GM18873 (cell line): Measurements from ENCODE around the gene SND1.
A peak's percentile ranks its signal among the peaks of the same experiment; 100 is the strongest.

Source experiments
- ATAC-seq: cut with Tn5 transposase; IDR thresholded peaks from one replicate; pipeline ENCODE4 v1.9.1; 2021; ENCODE audit warnings: mild to moderate bottlenecking, moderate library complexity, moderate number of reproducible peaks; ENCODE audit not compliant: unreplicated experiment, low FRiP score

The SND1 gene

DNA sequence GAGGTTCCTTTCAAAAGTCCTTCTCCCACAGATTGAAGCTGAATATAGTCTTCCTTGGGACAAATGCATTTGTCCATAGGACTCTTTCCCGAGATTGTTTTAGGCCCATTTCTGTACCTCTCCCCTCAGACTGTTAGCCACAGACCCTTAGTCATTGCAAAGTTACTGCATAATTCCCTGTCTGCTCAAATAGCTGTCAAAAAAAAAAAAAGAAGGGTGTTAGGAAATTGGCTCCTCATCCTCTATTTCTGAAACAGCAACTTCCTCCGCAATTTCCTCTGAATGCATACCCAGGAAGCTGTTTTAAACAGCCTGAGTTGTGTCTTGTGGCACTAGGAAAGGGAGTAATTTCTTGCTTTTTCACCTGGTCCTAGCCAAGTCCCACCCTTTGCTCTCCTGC, 373.8 kb downstream of the SND1 start:
- no peak for ATAC-seq

- ATAC-seq, result no peak
Observed at GRCh38 chr7:128026551-128026950, 374.6 kb downstream of the SND1 start.

GRCh38 chr7:128027485-128027980, 375.5 kb downstream of the SND1 start:
- ATAC-seq, result no peak

DNA sequence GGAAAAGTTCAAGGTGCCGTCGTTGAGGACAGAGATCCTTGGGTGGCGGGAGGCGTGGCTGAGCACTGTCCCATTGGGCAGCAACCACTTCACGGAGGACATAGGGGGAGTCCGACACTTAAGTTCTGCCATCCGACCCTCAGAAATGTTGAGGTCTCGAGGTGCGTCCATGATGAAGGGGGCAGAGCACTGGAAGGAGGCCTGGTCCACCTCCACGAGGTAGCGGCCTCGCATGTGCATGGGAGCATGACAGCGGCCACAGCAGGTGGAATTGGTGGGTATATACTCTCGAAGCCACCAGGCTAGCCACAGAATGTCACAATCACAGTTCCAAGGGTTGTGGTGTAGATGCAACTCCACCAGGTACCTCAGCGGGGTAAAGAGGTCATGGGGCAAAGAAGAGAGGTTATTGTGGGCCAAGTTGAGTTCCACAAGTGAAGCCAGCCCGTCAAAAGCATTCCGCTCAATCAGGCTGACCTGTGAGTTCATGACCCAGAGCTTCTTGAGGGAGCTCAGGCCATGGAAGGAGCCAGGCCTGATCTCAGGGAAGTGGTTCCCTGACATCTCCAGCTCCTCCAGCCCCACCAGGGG, 377.5 kb downstream of the SND1 start:
- ATAC-seq, result no peak

DNA sequence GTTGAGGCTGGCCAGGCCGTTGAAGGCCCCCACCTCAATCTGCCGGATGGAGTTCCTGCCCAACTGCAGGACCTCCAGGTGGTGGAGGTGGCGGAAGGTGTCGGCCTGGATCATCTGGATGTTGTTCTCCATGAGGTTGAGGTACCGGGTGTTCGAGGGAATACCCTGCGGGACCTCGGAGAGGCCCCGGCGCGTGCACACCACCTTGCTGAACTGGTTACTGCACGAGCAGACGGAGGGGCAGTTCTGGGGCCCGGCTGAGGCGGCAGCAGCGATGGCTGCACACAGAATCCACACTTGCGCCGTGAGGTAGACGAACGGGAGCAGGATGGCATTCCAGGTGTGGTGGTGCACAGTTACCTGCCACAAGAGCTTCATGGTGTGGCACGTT, 378.3 kb downstream of the SND1 start:
- ATAC-seq, result no peak

DNA sequence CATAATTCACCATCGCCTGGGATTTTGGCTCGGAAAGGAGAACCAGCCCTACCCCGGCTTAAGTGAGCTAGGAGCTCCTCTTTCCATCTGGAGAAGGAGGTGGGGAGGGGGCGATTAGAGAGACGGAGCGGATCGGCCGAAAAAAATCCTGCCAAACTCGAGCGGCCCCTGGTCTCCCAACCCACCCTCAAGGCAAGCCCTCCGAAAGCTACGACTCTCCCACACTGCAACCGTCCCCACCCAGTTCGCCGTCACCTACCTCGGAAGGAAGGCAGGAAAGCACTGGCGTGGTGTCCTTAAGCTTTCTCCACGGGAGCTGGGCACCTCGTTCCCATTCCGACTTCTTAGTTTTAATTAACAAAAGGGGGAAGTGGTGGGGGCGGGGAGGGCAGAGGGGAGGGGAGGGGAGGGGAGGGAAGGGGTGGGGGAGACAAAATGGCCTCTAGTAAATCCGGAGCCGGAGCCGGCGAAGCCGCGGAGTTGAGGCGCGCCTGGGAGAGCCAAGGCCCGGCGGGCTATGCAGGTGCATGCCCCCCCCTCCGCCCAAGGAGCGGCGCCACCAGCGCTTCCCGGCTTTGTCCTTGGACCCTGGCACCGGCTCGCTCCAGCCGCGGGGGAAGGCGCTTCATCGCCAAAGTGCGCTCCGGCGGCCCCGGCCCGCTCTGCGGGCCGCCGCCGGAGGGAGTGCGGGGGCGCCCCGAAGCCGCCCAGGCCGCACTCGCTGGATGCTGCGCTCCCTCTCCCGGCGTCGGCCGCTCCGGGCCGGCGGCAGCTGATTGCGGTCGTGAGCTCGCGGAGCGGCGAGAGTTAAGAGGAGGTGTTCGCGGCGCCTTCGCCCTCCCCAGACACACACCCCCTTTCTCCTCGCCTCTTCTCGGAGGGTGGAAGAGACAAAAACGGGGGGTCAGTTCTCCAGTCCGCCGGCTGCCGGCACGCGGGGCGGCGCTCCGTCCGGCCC, 378.9 kb downstream of the SND1 start, which contains the start of gene LRRC4:
LRRC4 (minus strand) TSS at position 784 of the 958 bp plus-strand sequence. CDS start 797 bp downstream, outside the sequence.
- ATAC-seq, result no peak

GRCh38 chr7:128031901-128032604, 380.1 kb downstream of the SND1 start:
- peak; percentile 73 for ATAC-seq

DNA sequence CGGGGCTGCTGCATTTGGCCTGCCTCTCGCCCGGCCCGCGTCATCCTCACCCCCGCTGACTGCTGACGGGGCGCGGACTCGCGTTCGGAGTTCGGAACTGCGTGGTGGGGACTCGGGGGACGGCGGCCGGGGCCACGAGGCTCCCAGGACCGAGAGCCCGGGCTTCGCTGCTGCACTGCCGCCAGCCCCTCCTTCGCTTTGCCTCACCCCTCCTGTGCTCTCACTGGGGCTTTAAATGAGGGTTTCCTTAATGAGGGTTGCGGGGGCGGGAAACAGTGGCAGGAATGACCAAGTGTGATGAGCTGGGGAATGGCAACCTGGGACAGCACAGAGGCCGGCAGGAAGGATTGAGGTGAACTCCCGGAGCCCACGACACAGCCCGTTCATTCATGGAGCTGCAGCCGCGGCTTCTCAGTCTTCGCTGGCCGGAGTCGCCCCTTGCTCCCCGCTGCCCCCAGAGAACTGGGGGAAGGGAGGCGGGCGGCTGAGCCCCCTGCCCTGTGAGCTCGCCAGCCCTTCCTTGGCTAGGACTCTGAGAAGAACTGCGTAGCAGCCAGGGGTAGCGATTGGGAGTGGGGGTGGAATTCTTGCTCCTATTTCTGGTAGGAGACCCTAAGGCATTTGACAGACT, 380.7 kb downstream of the SND1 start:
- ATAC-seq, result no peak

GRCh38 chr7:128033246-128033645, 381.3 kb downstream of the SND1 start:
- no peak for ATAC-seq

DNA sequence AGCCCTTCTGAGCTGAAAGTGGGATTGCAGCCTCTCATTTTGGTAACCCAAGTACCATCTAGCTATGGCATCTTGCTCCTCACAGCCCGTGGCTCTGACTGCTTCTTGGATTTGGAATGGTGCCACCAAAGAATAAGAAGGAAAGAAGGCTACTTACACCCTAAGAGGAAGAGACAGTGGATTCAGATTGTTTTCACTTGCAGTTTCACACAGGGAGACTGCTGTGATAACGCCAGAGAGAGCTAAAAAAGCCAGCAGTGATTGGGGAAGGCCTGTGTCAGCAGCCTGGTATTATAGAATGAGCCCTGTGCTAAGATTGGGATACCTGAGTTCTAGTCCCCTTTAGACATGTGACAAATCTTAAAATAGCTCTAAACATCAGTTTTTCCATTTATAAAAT, 382.8 kb downstream of the SND1 start:
- ATAC-seq, result no peak

- no peak for ATAC-seq
Observed at GRCh38 chr7:128035712-128036111, 383.7 kb downstream of the SND1 start.

DNA sequence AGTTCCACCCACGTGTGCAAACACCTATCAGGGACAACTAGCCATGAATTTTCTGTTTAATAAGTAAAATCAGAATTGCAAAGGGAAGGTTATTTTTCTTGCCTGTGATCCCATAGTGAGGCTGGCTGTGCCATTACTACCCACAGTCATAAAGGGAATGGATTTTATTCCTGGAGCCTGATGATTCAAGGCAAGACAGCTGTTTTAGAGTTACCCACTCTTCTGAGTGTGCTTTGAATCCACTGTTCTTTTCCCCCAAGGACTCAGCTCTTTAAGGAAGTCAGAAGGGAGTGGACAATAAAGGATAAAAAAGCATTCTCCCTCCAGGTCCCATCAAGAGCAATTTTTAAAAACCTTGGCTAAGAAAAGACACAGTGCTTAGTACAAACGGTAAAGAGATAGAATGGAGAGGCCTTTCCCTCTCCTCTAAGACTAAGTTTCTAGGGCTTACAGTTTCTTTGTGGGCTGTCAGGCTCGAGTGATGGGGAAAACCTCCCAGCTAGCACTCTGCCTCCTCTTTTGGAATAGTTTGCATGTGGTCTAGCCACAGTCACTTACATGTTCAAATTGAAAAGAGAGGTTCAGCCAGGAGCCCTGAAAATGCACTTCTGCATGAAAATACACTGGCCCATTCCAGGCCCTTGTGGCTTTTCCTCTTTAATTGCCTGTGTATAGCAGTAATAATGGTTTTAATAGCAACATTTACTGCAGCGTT, 384.4 kb downstream of the SND1 start:
- ATAC-seq, result no peak

DNA sequence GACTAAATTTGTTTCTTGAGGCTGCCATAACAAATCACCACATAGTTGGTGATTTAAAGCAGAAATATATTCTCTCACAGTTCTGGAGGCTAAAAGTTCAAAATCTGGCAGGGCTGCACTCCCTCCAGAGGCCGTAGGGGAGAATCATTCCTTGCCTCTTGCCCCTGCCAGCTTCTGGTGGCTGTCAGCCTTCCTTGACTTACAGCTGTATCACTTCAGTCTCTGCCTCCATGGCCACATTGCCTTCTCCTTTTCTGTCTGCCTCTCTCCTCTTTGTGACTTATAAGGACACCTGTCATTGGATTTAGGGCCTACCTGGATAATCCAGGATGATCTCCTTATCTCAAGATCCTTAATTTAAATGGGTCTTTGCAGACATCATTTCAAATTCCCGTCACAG, 385.1 kb downstream of the SND1 start:
- no peak for ATAC-seq

DNA sequence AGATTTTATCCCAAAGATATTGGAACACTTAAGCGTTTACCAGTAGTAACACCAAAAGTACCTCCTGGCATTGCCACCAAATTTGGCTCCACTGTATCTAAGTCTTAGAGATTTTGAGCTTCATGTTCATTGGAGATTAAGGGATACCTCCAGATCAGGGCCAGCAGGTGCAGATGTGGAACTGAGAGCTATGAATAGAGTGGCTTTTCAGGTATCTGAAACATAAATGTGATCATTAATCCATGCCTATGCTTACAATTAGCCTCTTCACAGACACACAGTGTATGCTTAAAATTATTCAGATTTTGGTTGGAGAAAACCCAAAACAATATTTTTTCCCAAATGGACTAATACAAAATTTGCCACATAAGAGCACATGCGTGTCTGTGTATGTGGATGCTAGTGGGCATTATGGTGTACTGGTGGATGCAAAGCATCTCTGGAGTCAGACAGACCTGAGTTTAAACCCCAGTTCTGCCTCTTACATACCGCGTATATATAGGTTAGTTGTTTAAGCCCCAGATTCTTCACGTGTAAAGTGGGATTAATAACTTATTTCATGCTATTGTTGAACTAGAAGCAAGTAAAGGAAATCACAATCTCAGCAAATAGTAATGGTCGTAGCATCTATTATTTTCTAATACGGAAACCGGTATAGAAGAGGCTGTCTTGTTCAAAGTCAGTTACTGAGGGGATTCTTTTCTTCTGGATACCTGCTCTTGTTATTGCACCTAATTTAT, 386.1 kb downstream of the SND1 start:
- ATAC-seq, result no peak

DNA sequence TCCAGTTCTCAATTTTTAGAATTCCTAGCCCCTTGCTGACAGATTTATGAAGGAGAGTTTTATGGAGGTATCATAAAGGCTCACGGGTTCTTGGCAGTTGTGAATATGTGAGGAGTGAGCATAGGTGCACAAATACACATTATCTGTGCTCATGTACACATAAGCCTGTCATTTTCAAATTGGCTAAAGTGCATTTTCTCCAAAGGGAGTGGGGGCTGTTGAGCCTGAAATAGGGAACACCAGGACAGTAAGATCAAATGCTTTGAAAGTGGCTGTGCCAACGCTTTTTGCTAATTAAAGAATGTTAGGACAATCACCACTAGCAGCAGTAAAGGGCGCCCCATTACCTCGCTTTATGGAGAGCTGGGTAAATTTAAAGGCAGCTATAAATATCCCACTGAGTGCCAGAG, 387.6 kb downstream of the SND1 start:
- ATAC-seq, result no peak

DNA sequence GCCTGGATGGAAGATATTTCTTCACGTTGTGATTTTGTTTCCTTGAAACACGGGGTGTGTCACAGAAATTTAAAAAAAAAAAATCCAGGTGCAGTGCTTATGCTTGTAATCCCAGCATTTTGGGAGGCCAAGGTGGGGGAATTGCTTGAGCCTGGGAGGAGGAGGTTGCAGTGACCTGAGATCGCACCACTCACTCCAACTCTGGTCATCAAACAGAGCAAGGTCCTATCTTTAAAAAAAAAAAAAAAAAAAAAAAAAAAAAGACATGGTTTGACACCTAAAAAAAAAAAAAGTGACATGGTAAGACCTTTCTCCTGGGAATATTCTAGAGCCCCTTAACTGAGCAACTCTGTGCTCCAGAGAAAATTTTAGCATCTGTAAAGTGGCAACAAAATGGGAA, 388.2 kb downstream of the SND1 start:
- no peak for ATAC-seq

GRCh38 chr7:128041203-128041602, 389.2 kb downstream of the SND1 start:
- ATAC-seq, result no peak

GRCh38 chr7:128042012-128042411, 390.0 kb downstream of the SND1 start:
- ATAC-seq, result no peak

GRCh38 chr7:128044064-128044463, 392.1 kb downstream of the SND1 start:
- no peak for ATAC-seq
